Measurements from ENCODE around the gene KCNQ5.

Gene KCNQ5

GRCh38 chr6:73028893-73029450 lies 407.1 kb downstream of the KCNQ5 start:
- TF ChIP-seq EZH2 (IDR thresholded peaks at IDR 0.05) (no peak), FOXP2 (optimal IDR thresholded peaks at IDR 0.05; ENCODE audit: control extremely low read depth, extremely low read length, insufficient read depth) (no peak)
- H3K4me3 ChIP-seq, result no peak overlapping the region
- H3K36me3 ChIP-seq (ENCODE audit: insufficient read depth, low read length), result no peaks in the 10 kb centered on the region
- H3K9me3 ChIP-seq (ENCODE audit: low read depth, low read length), result no peaks in the 10 kb centered on the region
- H3K27ac ChIP-seq, result no peak overlapping the region
- H3K9ac ChIP-seq (ENCODE audit: insufficient read length), result no peak overlapping the region
- no peak for DNase-seq (ENCODE audit: low read depth, low spot score)

GRCh38 chr6:73030257-73030656 lies 408.4 kb downstream of the KCNQ5 start:
- H3K36me3 ChIP-seq (ENCODE audit: insufficient read depth, low read length), result no peaks in the 10 kb centered on the region
- no peak overlapping the region for H3K4me3 ChIP-seq
- no peak overlapping the region for H3K27ac ChIP-seq
- no peak for DNase-seq (ENCODE audit: low read depth, low spot score)
- no peak overlapping the region for H3K9ac ChIP-seq (ENCODE audit: insufficient read length)
- TF ChIP-seq FOXP2 (optimal IDR thresholded peaks at IDR 0.05; ENCODE audit: control extremely low read depth, extremely low read length, insufficient read depth) (no peak), POLR2AphosphoS5 (IDR thresholded peaks at IDR 0.05; ENCODE audit: borderline replicate concordance, low read depth, low read length) (no peak), EZH2 (IDR thresholded peaks at IDR 0.05) (no peak)
- H3K9me3 ChIP-seq (ENCODE audit: low read depth, low read length), result no peaks in the 10 kb centered on the region

GRCh38 chr6:73030791-73031782 lies 409.2 kb downstream of the KCNQ5 start:
- TF ChIP-seq FOXP2 (optimal IDR thresholded peaks at IDR 0.05; ENCODE audit: control extremely low read depth, extremely low read length, insufficient read depth), result no peak
- TF ChIP-seq EZH2 (IDR thresholded peaks at IDR 0.05), result no peak
- no peak for TF ChIP-seq POLR2AphosphoS5 (IDR thresholded peaks at IDR 0.05; ENCODE audit: borderline replicate concordance, low read depth, low read length)
- Histone ChIP-seq H3K4me3 (peak overlapping the region; percentile 33; the same call in 1 of the 2 replicates), H3K27ac (peak overlapping the region; percentile 29), H3K9me3 (ENCODE audit: low read depth, low read length) (no peaks in the 10 kb centered on the region), H3K36me3 (ENCODE audit: insufficient read depth, low read length) (no peaks in the 10 kb centered on the region), H3K9ac (ENCODE audit: insufficient read length) (no peak overlapping the region)
- no peak for DNase-seq (ENCODE audit: low read depth, low spot score)

- H3K27ac ChIP-seq, result no peak overlapping the region
- no peak for DNase-seq (ENCODE audit: low read depth, low spot score)
Measured at GRCh38 chr6:73032586-73032985, 410.7 kb downstream of the KCNQ5 start.

GRCh38 chr6:73036689-73037088 lies 414.8 kb downstream of the KCNQ5 start:
- DNase-seq (ENCODE audit: low read depth, low spot score), result no peak
- Histone ChIP-seq H3K4me3 (no peak overlapping the region), H3K36me3 (ENCODE audit: insufficient read depth, low read length) (no peaks in the 10 kb centered on the region), H3K9me3 (ENCODE audit: low read depth, low read length) (no peaks in the 10 kb centered on the region; the same call in 1 of the 2 replicates), H3K9ac (ENCODE audit: insufficient read length) (no peak overlapping the region), H3K27ac (no peak overlapping the region)
- TF ChIP-seq POLR2AphosphoS5 (IDR thresholded peaks at IDR 0.05; ENCODE audit: borderline replicate concordance, low read depth, low read length), result no peak
- TF ChIP-seq EZH2 (IDR thresholded peaks at IDR 0.05), result no peak
- TF ChIP-seq FOXP2 (optimal IDR thresholded peaks at IDR 0.05; ENCODE audit: control extremely low read depth, extremely low read length, insufficient read depth), result no peak

More at GRCh38 chr6:73032586-73032985, 410.7 kb downstream of the KCNQ5 start:
- no peaks in the 10 kb centered on the region for H3K9me3 ChIP-seq (ENCODE audit: low read depth, low read length)
- TF ChIP-seq EZH2 (IDR thresholded peaks at IDR 0.05) (no peak), FOXP2 (optimal IDR thresholded peaks at IDR 0.05; ENCODE audit: control extremely low read depth, extremely low read length, insufficient read depth) (no peak), POLR2AphosphoS5 (IDR thresholded peaks at IDR 0.05; ENCODE audit: borderline replicate concordance, low read depth, low read length) (no peak)
- no peaks in the 10 kb centered on the region for H3K36me3 ChIP-seq (ENCODE audit: insufficient read depth, low read length)
- no peak overlapping the region for H3K4me3 ChIP-seq
- no peak overlapping the region for H3K9ac ChIP-seq (ENCODE audit: insufficient read length)

- TF ChIP-seq EZH2 (IDR thresholded peaks at IDR 0.05), result no peak
- TF ChIP-seq POLR2AphosphoS5 (IDR thresholded peaks at IDR 0.05; ENCODE audit: borderline replicate concordance, low read depth, low read length), result no peak
- no peak for TF ChIP-seq FOXP2 (optimal IDR thresholded peaks at IDR 0.05; ENCODE audit: control extremely low read depth, extremely low read length, insufficient read depth)
- Histone ChIP-seq H3K4me3 (peak overlapping the region; percentile 13; the same call in 1 of the 2 replicates), H3K9ac (ENCODE audit: insufficient read length) (peak overlapping the region; percentile 9), H3K36me3 (ENCODE audit: insufficient read depth, low read length) (0 out of 2 replicates have a peak, but pooled peaks cover 4% of the 10 kb centered on the region), H3K9me3 (ENCODE audit: low read depth, low read length) (no peaks in the 10 kb centered on the region; the same call in 1 of the 2 replicates), H3K27ac (peak overlapping the region; percentile 25; the same call in 1 of the 2 replicates)
- DNase-seq (ENCODE audit: low read depth, low spot score), result no peak
Measured at GRCh38 chr6:73041051-73041450, 419.2 kb downstream of the KCNQ5 start.

- Histone ChIP-seq H3K27ac (no peak overlapping the region), H3K4me3 (no peak overlapping the region), H3K36me3 (ENCODE audit: insufficient read depth, low read length) (peaks cover 9% of the 10 kb centered on the region; the same call in 1 of the 2 replicates), H3K9ac (ENCODE audit: insufficient read length) (no peak overlapping the region), H3K9me3 (ENCODE audit: low read depth, low read length) (no peaks in the 10 kb centered on the region; the same call in 1 of the 2 replicates)
- no peak for DNase-seq (ENCODE audit: low read depth, low spot score)
- TF ChIP-seq FOXP2 (optimal IDR thresholded peaks at IDR 0.05; ENCODE audit: control extremely low read depth, extremely low read length, insufficient read depth), result no peak
- no peak for TF ChIP-seq EZH2 (IDR thresholded peaks at IDR 0.05)
- TF ChIP-seq POLR2AphosphoS5 (IDR thresholded peaks at IDR 0.05; ENCODE audit: borderline replicate concordance, low read depth, low read length), result no peak
Measured at GRCh38 chr6:73042892-73043291, 421.0 kb downstream of the KCNQ5 start.

GRCh38 chr6:73043446-73043845 lies 421.6 kb downstream of the KCNQ5 start:
- no peak for TF ChIP-seq POLR2AphosphoS5 (IDR thresholded peaks at IDR 0.05; ENCODE audit: borderline replicate concordance, low read depth, low read length)
- H3K9ac ChIP-seq (ENCODE audit: insufficient read length), result no peak overlapping the region
- H3K9me3 ChIP-seq (ENCODE audit: low read depth, low read length), result no peaks in the 10 kb centered on the region; the same call in 1 of the 2 replicates

More at GRCh38 chr6:73043446-73043845, 421.6 kb downstream of the KCNQ5 start:
- Histone ChIP-seq H3K36me3 (ENCODE audit: insufficient read depth, low read length) (peaks cover 10% of the 10 kb centered on the region; the same call in 1 of the 2 replicates), H3K27ac (no peak overlapping the region), H3K4me3 (no peak overlapping the region)
- DNase-seq (ENCODE audit: low read depth, low spot score), result no peak
